Ishikawa (cell line): Measurements from ENCODE around the gene ALDH3A2.

Experiments used
- EGR1 ChIP-seq: IDR thresholded peaks from 2 replicates; pipeline ENCODE4 v1.6.1; 2012
- TAF1 ChIP-seq: IDR thresholded peaks from 2 replicates; pipeline ENCODE4 v1.6.1; 2012; ENCODE audit warnings: low read depth, mild to moderate bottlenecking

- TF ChIP-seq EGR1 (no peak), TAF1 (no peak)
Measured at GRCh38 chr17:19712436-19713004, 64.0 kb downstream of the ALDH3A2 start.
